Lung (tissue), 12 donors: ENCODE data around the gene DPYSL5. TPM values are rescaled to one million over a fixed set of nuclear protein-coding genes. Genes with fewer than 3 reads are reported as not detected.

Experiments used
- ATAC-seq: fragments of 200-7000 bp; cut with Tn5 transposase; one replicate; pipeline ENCODE4 v1.9.1; 2020; ENCODE audit warnings: moderate number of reproducible peaks; ENCODE audit not compliant: insufficient read depth, low FRiP score
- DNase-seq, 3 donors: peaks; one replicate each; pipeline ENCODE4 v3.0.0-alpha.2; 2013 to 2017
- H3K27ac ChIP-seq, 2 donors: one replicate each; pipeline ENCODE4 v1.5.1; 2013; ENCODE audit warnings: mild to moderate bottlenecking in 2 of 2, moderate library complexity in 2 of 2, control low read depth in 1 of 2, inconsistent platforms in 1 of 2, low read depth in 1 of 2, low read length in 1 of 2
- H3K27me3 ChIP-seq, 3 donors: one replicate each; pipeline ENCODE4 v1.5.1; 2013; ENCODE audit warnings: low read length in 2 of 3; ENCODE audit not compliant: control insufficient read depth in 3 of 3, insufficient read depth in 3 of 3
- H3K36me3 ChIP-seq, 4 donors: one replicate each; pipeline ENCODE4 v1.5.1; 2013; ENCODE audit warnings: low read length in 4 of 4, mild to moderate bottlenecking in 1 of 4, moderate library complexity in 1 of 4; ENCODE audit not compliant: control insufficient read depth in 4 of 4, insufficient read depth in 4 of 4
- H3K4me1 ChIP-seq, 5 donors: one replicate each; pipeline ENCODE4 v1.5.1; 2013; ENCODE audit warnings: low read length in 5 of 5, mild to moderate bottlenecking in 2 of 5, moderate library complexity in 1 of 5; ENCODE audit not compliant: control insufficient read depth in 5 of 5, insufficient read depth in 5 of 5
- H3K4me3 ChIP-seq: one replicate; pipeline ENCODE4 v1.5.1; 2013; ENCODE audit warnings: mild to moderate bottlenecking, control low read depth, moderate library complexity
- H3K9ac ChIP-seq, 2 donors: one replicate each; pipeline ENCODE4 v1.5.1; 2013; ENCODE audit warnings: low read length in 2 of 2, control low read depth in 1 of 2; ENCODE audit not compliant: insufficient read depth in 1 of 2
- H3K9me3 ChIP-seq, 4 donors: one replicate each; pipeline ENCODE4 v1.5.1; 2013; ENCODE audit warnings: low read length in 3 of 4, mild to moderate bottlenecking in 1 of 4, moderate library complexity in 1 of 4; ENCODE audit not compliant: control insufficient read depth in 4 of 4, insufficient read depth in 3 of 4
- WGBS, 2 donors: extraction: QIAGEN DNeasy Blood & Tissue Kit; methylation state at CpG; one replicate each; pipeline ENCODE4 v1.1.7; 2013; 5-methylcytosine and 5-hydroxymethylcytosine counted together
- polyA plus RNA-seq, 2 donors: library from polyadenylated mRNA; stranded (reverse); fragments of 200-250 nt; gene quantifications; one replicate each; pipeline ENCODE4 v1.2.1, GENCODE V29; 2013
- total RNA-seq, 2 donors: library from RNA; depleted of rRNA in 1 of 2; stranded (reverse); fragments of >200 nt in 1 of 2; gene quantifications; one replicate each; pipeline ENCODE4 v1.2.1, GENCODE V29; 2014 to 2021
- TF ChIP-seq, protein P1 (sequence below): IDR thresholded peaks from 2 replicates; pipeline ENCODE4 v1.5.1; 2012; ENCODE audit warnings: mild to moderate bottlenecking; ENCODE audit errors: control extremely low read depth, extremely low read depth
- donor health status: control.
- donor health status: control.
- donor health status: Bipolar disorder and iron deficiency.
- donor health status: healthy.
- donor health status: DM: yes; HTN: yes; CAD: no.

DPYSL5 gene
- total and polyA plus RNA-seq, 4 donors: 0.09 TPM; not detected in 3

DNA sequence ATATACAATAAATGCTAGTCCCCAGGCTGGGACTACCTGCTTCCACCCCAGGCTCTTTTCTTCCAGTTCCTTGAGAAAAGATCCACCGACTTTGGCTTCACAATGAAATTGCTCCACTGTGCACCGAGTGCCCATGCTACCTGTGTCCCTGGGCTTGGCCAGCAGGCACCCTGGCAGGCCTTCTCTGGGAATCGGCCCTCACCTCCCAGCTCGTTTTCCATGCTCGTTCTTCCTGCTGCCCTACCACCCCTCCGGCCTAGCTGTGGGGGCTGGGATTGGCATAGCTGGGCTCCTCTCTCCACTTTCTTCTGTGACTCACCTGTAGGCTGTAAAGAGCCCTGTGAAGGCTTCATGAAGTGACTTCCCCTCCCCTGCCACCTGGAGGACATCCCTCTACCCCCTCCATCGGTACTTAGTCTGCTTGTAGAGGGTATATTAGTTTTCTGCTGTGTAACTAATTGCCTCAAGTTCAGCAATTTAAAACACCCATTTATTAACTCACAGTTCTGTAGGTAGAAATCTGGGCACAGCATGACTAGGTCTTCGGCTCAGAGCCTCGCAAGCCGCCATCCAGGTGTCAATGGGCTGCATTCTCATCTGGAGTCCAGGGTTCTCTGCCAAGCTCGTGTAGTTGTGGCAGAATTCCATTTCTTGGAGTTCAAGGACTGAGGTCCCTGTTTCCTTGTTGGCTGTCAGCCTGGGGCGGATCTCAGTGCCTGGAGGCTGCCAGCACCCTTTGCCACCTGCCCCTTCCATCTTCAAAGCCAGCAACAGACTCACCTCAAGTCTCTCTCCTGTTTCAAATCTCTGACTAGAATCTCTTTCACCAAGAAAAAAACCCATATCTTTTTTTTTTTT lies 57.6 kb downstream of the DPYSL5 start:
- H3K36me3 ChIP-seq: no peaks in the 10 kb centered on the region
- DNase-seq (no peak), ATAC-seq (no peak)
- no peak overlapping the region for H3K4me3 ChIP-seq
- no peak overlapping the region for H3K27ac ChIP-seq
- H3K4me1 ChIP-seq: no peaks in the 10 kb centered on the region
- H3K27me3 ChIP-seq: no peaks in the 10 kb centered on the region
- H3K9me3 ChIP-seq: peaks cover 0 to 2% (median under 1%) of the 10 kb centered on the region in 4 donors
- WGBS, 2 donors: 72 to 84% methylated on average over 12 of the region's 12 CpGs
- TF ChIP-seq, protein P1, sequence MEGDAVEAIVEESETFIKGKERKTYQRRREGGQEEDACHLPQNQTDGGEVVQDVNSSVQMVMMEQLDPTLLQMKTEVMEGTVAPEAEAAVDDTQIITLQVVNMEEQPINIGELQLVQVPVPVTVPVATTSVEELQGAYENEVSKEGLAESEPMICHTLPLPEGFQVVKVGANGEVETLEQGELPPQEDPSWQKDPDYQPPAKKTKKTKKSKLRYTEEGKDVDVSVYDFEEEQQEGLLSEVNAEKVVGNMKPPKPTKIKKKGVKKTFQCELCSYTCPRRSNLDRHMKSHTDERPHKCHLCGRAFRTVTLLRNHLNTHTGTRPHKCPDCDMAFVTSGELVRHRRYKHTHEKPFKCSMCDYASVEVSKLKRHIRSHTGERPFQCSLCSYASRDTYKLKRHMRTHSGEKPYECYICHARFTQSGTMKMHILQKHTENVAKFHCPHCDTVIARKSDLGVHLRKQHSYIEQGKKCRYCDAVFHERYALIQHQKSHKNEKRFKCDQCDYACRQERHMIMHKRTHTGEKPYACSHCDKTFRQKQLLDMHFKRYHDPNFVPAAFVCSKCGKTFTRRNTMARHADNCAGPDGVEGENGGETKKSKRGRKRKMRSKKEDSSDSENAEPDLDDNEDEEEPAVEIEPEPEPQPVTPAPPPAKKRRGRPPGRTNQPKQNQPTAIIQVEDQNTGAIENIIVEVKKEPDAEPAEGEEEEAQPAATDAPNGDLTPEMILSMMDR: no peak
- no peak overlapping the region for H3K9ac ChIP-seq

DNA sequence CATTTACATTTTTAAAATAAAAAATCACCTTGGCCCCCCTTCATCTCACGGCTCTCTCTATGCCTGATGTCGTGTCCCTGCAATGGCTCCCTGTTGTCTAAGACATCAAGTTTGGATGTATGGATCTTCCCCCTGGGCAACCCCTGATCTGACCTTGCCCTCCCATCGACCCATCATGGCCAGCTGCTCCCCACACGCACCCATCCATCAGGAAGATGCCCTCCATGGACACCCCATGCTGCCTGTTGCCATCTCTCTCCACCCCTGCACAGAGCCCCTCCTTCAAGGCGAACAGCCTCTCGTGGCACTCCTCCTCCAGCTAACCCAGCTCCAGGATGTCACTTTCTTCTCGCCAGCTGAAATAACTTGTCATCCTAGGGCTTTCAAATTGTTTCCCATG lies 59.5 kb downstream of the DPYSL5 start:
- no peak for DNase-seq
- no peak overlapping the region for H3K27ac ChIP-seq

DNA sequence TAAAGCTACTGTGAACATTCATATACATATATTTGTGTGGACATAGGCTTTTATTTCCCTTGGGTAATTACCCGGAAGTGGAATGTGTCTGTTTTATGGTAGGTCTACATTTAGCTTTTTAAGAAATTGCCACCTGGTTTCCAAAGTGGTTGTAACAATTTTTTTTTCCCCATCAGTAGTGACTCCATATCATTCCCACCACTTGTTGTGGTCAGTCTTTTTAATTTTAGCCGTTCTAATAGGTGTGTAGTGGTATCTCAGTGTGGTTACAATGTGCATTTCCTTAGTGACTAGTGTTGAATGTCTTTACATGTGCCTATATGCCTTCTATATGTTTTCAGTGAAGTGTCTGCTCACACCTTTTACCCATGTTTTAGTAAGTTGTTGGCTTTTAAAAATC lies 62.2 kb downstream of the DPYSL5 start:
- H3K4me1 ChIP-seq: peaks cover 0 to 4% (median 0%) of the 10 kb centered on the region in 5 donors
- H3K36me3 ChIP-seq: no peaks in the 10 kb centered on the region
- ATAC-seq (no peak), DNase-seq (no peak)
- no peak overlapping the region for H3K4me3 ChIP-seq
- TF ChIP-seq, protein P1: no peak
- no peak overlapping the region for H3K9ac ChIP-seq
- H3K27me3 ChIP-seq: peaks cover 0 to 7% (median 0%) of the 10 kb centered on the region in 3 donors
- 96 to 99% methylated on average over 2 of the region's 2 CpGs for WGBS, 2 donors
- H3K9me3 ChIP-seq: peaks cover 0 to 2% (median 0%) of the 10 kb centered on the region in 4 donors
- H3K27ac ChIP-seq: no peak overlapping the region

More for the DNA sequence above, 59.5 kb downstream of the DPYSL5 start:
- H3K4me3 ChIP-seq: no peak overlapping the region
- WGBS, 2 donors: 62 to 70% methylated on average over 7 of the region's 7 CpGs
- TF ChIP-seq, protein P1: no peak
- no peak for ATAC-seq
- no peak overlapping the region for H3K9ac ChIP-seq
- H3K9me3 ChIP-seq: peaks cover 0 to 2% (median under 1%) of the 10 kb centered on the region in 4 donors
- no peaks in the 10 kb centered on the region for H3K36me3 ChIP-seq
- peaks cover 0 to 7% (median 0%) of the 10 kb centered on the region in 3 donors for H3K27me3 ChIP-seq
- H3K4me1 ChIP-seq: no peaks in the 10 kb centered on the region
